ENCODE data around the gene PKHD1. TPM values are rescaled to one million over a fixed set of nuclear protein-coding genes. Genes with fewer than 3 reads are reported as not detected.

The PKHD1 gene
- total RNA-seq, 1 donor from 2014 or later: not detected

- no peak for TF ChIP-seq CTCF (IDR thresholded peaks at IDR 0.05)
- no peak overlapping the region for H3K27ac Mint-ChIP-seq (ENCODE audit: unreplicated experiment)
- H3K4me1 Mint-ChIP-seq (ENCODE audit: low read depth): no peaks in the 10 kb centered on the region
- H3K27me3 Mint-ChIP-seq (ENCODE audit: low read depth): no peaks in the 10 kb centered on the region
- no peak for DNase-seq (ENCODE audit: low spot score)
- no peak overlapping the region for H3K4me3 Mint-ChIP-seq (ENCODE audit: unreplicated experiment)
- no peaks in the 10 kb centered on the region for H3K36me3 Mint-ChIP-seq (ENCODE audit: low read depth)
- H3K9me3 Mint-ChIP-seq (ENCODE audit: low read depth): peaks cover 4% of the 10 kb centered on the region
Observed at GRCh38 chr6:51574040-51574439, 513.4 kb downstream of the PKHD1 start.

- TF ChIP-seq CTCF (IDR thresholded peaks at IDR 0.05): no peak
- H3K27ac Mint-ChIP-seq (ENCODE audit: unreplicated experiment): no peak overlapping the region
- H3K27me3 Mint-ChIP-seq (ENCODE audit: low read depth): no peaks in the 10 kb centered on the region
- no peak overlapping the region for H3K4me3 Mint-ChIP-seq (ENCODE audit: unreplicated experiment)
- DNase-seq (ENCODE audit: low spot score): no peak
- H3K36me3 Mint-ChIP-seq (ENCODE audit: low read depth): no peaks in the 10 kb centered on the region
- H3K9me3 Mint-ChIP-seq (ENCODE audit: low read depth): peaks cover 4% of the 10 kb centered on the region
- H3K4me1 Mint-ChIP-seq (ENCODE audit: low read depth): no peaks in the 10 kb centered on the region
Observed at GRCh38 chr6:51571168-51571567, 516.2 kb downstream of the PKHD1 start.

- Mint-ChIP-seq H3K27me3 (ENCODE audit: low read depth) (no peaks in the 10 kb centered on the region), H3K36me3 (ENCODE audit: low read depth) (no peaks in the 10 kb centered on the region), H3K4me1 (ENCODE audit: low read depth) (no peaks in the 10 kb centered on the region), H3K9me3 (ENCODE audit: low read depth) (peaks cover 4% of the 10 kb centered on the region), H3K4me3 (ENCODE audit: unreplicated experiment) (no peak overlapping the region), H3K27ac (ENCODE audit: unreplicated experiment) (no peak overlapping the region)
- no peak for TF ChIP-seq CTCF (IDR thresholded peaks at IDR 0.05)
- DNase-seq (ENCODE audit: low spot score): no peak
Observed at GRCh38 chr6:51570168-51570921, 517.1 kb downstream of the PKHD1 start.

GRCh38 chr6:51569594-51569993 is 517.8 kb downstream of the PKHD1 start:
- H3K27ac Mint-ChIP-seq (ENCODE audit: unreplicated experiment): no peak overlapping the region

GRCh38 chr6:51568771-51569170 is 518.6 kb downstream of the PKHD1 start:
- H3K4me1 Mint-ChIP-seq (ENCODE audit: low read depth): no peaks in the 10 kb centered on the region
- H3K9me3 Mint-ChIP-seq (ENCODE audit: low read depth): no peaks in the 10 kb centered on the region
- H3K27me3 Mint-ChIP-seq (ENCODE audit: low read depth): no peaks in the 10 kb centered on the region
- H3K27ac Mint-ChIP-seq (ENCODE audit: unreplicated experiment): no peak overlapping the region
- no peak for DNase-seq (ENCODE audit: low spot score)
- H3K36me3 Mint-ChIP-seq (ENCODE audit: low read depth): no peaks in the 10 kb centered on the region
- TF ChIP-seq CTCF (IDR thresholded peaks at IDR 0.05): no peak
- H3K4me3 Mint-ChIP-seq (ENCODE audit: unreplicated experiment): no peak overlapping the region

More at GRCh38 chr6:51569594-51569993, 517.8 kb downstream of the PKHD1 start:
- peaks cover 4% of the 10 kb centered on the region for H3K9me3 Mint-ChIP-seq (ENCODE audit: low read depth)
- DNase-seq (ENCODE audit: low spot score): no peak
- H3K4me3 Mint-ChIP-seq (ENCODE audit: unreplicated experiment): no peak overlapping the region
- no peaks in the 10 kb centered on the region for H3K27me3 Mint-ChIP-seq (ENCODE audit: low read depth)
- H3K36me3 Mint-ChIP-seq (ENCODE audit: low read depth): no peaks in the 10 kb centered on the region
- H3K4me1 Mint-ChIP-seq (ENCODE audit: low read depth): no peaks in the 10 kb centered on the region
- peak; percentile 32 for TF ChIP-seq CTCF (IDR thresholded peaks at IDR 0.05)
